Chondrocyte (in vitro differentiated cells): ENCODE results near the gene SDC1. TPM values are rescaled to one million over a fixed set of nuclear protein-coding genes. Genes with fewer than 3 reads are reported as not detected.
"Not testable (repeated sequence)": the region's sequence is repeated elsewhere in the genome, so short reads cannot be mapped to it uniquely, and the experiment has no call there.

Source experiments
- DNase-seq: peaks from one replicate; pipeline ENCODE4 v3.0.0; 2021; ENCODE audit warnings: mixed read lengths, low spot score
- H3K27ac Mint-ChIP-seq: one replicate; pipeline ENCODE4 v1.8.0; 2021; ENCODE audit warnings: mild to moderate bottlenecking, moderate library complexity, mixed read lengths; ENCODE audit not compliant: unreplicated experiment
- H3K27me3 Mint-ChIP-seq: 2 replicates; pipeline ENCODE4 v1.8.0; 2021; ENCODE audit warnings: low read depth, mixed read lengths
- H3K36me3 Mint-ChIP-seq: 2 replicates; pipeline ENCODE4 v1.8.0; 2021; ENCODE audit warnings: low read depth, mixed read lengths
- H3K4me1 Mint-ChIP-seq: 2 replicates; pipeline ENCODE4 v1.8.0; 2021; ENCODE audit warnings: low read depth, mild to moderate bottlenecking, mixed read lengths
- H3K4me3 Mint-ChIP-seq: one replicate; pipeline ENCODE4 v1.8.0; 2021; ENCODE audit warnings: mild to moderate bottlenecking, moderate library complexity, mixed read lengths; ENCODE audit not compliant: unreplicated experiment
- H3K9me3 Mint-ChIP-seq: 2 replicates; pipeline ENCODE4 v1.8.0; 2021; ENCODE audit warnings: low read depth, mixed read lengths
- CTCF ChIP-seq: fragments of 200-600 bp; sonication (generic); IDR thresholded peaks from 2 replicates; pipeline ENCODE4 v1.5.0; 2021; ENCODE audit warnings: antibody characterized with exemption, mild to moderate bottlenecking, moderate library complexity
- long read RNA-seq: library from polyadenylated mRNA; stranded (forward); transcript quantifications from one replicate; pipeline ENCODE4 v2.0.0, GENCODE V29; 2021
- total RNA-seq: library from RNA; stranded (reverse); gene quantifications from 3 replicates; pipeline ENCODE4 v1.2.1, GENCODE V29; 2021

Gene SDC1
- 11.4 to 13.2 TPM (median 12.6 TPM) in 3 replicates for total RNA-seq
- long read RNA-seq, transcript SDC1-201 (5 exons, 3,147 nt) = major isoform, 23 of 40 reads
- long read RNA-seq, transcript SDC1-202 (6 exons, 3,291 nt) = minor isoform, 6 of 40 reads
- long read RNA-seq, partial matches to known transcripts = 2 of 40 reads
- long read RNA-seq, other reads (novel, unspliced or antisense) = 9 of 40 reads

GRCh38 chr2:20224716-20225293 is at the start of gene SDC1:
Gene SDC1 (minus strand): TSS chr2:20225130. CDS start chr2:20224867, 263 bp downstream.
- H3K4me1 Mint-ChIP-seq = peaks cover 27% of the 10 kb centered on the region
- H3K27ac Mint-ChIP-seq = no peak within 1 kb of the TSS

GRCh38 chr2:20273042-20273441 is 48.1 kb upstream of the SDC1 start:
- no peak for DNase-seq
- no peaks in the 10 kb centered on the region for H3K9me3 Mint-ChIP-seq
- peaks cover 3% of the 10 kb centered on the region for H3K36me3 Mint-ChIP-seq
- no peak for TF ChIP-seq CTCF
- H3K4me1 Mint-ChIP-seq = peaks cover 7% of the 10 kb centered on the region
- no peaks in the 10 kb centered on the region for H3K27me3 Mint-ChIP-seq
- H3K27ac Mint-ChIP-seq = no peak overlapping the region
- H3K4me3 Mint-ChIP-seq = no peak overlapping the region

More at GRCh38 chr2:20224716-20225293, at the start of gene SDC1:
- TF ChIP-seq CTCF = no peak
- H3K27me3 Mint-ChIP-seq = no peaks in the 10 kb centered on the region
- H3K9me3 Mint-ChIP-seq = no peaks in the 10 kb centered on the region
- DNase-seq = peak; percentile 62
- peak within 1 kb of the TSS; percentile 65 for H3K4me3 Mint-ChIP-seq
- no peaks in the 10 kb centered on the region for H3K36me3 Mint-ChIP-seq

GRCh38 chr2:20268317-20268716 is 43.4 kb upstream of the SDC1 start:
- H3K4me1 Mint-ChIP-seq, H3K9me3 Mint-ChIP-seq, H3K27me3 Mint-ChIP-seq, H3K36me3 Mint-ChIP-seq, H3K4me3 Mint-ChIP-seq, H3K27ac Mint-ChIP-seq, DNase-seq: not testable (repeated sequence)

- no peaks in the 10 kb centered on the region for H3K4me1 Mint-ChIP-seq
- no peaks in the 10 kb centered on the region for H3K9me3 Mint-ChIP-seq
- no peak for TF ChIP-seq CTCF
- no peak overlapping the region for H3K27ac Mint-ChIP-seq
- no peak overlapping the region for H3K4me3 Mint-ChIP-seq
- peaks cover 5% of the 10 kb centered on the region for H3K36me3 Mint-ChIP-seq
- no peak for DNase-seq
- H3K27me3 Mint-ChIP-seq = no peaks in the 10 kb centered on the region
Observed at GRCh38 chr2:20267529-20267928, 42.6 kb upstream of the SDC1 start.

GRCh38 chr2:20264629-20265028 is 39.7 kb upstream of the SDC1 start:
- Mint-ChIP-seq H3K4me3 (no peak overlapping the region), H3K36me3 (peaks cover 9% of the 10 kb centered on the region), H3K9me3 (no peaks in the 10 kb centered on the region), H3K4me1 (no peaks in the 10 kb centered on the region), H3K27ac (no peak overlapping the region), H3K27me3 (no peaks in the 10 kb centered on the region)
- DNase-seq = no peak
- TF ChIP-seq CTCF = no peak

- Mint-ChIP-seq H3K36me3 (peaks cover 21% of the 10 kb centered on the region), H3K4me1 (no peaks in the 10 kb centered on the region), H3K9me3 (no peaks in the 10 kb centered on the region), H3K27me3 (no peaks in the 10 kb centered on the region), H3K27ac (no peak overlapping the region), H3K4me3 (no peak overlapping the region)
- no peak for TF ChIP-seq CTCF
- no peak for DNase-seq
Observed at GRCh38 chr2:20257411-20257810, 32.5 kb upstream of the SDC1 start.
